H1 (cell line): ENCODE measurements around the gene TNNC1.

Experiments used
- CBX8 ChIP-seq: fragments of 300-800, 300-1000 bp; sonication (generic); IDR thresholded peaks from 2 replicates; pipeline ENCODE4 v1.7.1; 2016; ENCODE audit warnings: low read depth, low read length, borderline replicate concordance
- EZH2 ChIP-seq: fragments of 200-600 bp; sonication (generic); IDR thresholded peaks from 2 replicates; pipeline ENCODE4 v1.7.1; 2012; ENCODE audit warnings: low read depth, mild to moderate bottlenecking, moderate library complexity, low read length, inconsistent platforms; ENCODE audit not compliant: severe bottlenecking
- NRF1 ChIP-seq: IDR thresholded peaks from 2 replicates; pipeline ENCODE4 v1.6.1; 2011; ENCODE audit warnings: mild to moderate bottlenecking, low read depth, low read length, improper control_type of control experiment
- POLR2A ChIP-seq, 2 experiments: IDR thresholded peaks; 1 replicate in 1 of 2; 2 replicates in 1 of 2; pipeline ENCODE4 v1.6.1; 2011; ENCODE audit warnings: low read depth in 2 of 2, low read length in 2 of 2, mild to moderate bottlenecking in 2 of 2; ENCODE audit errors: control extremely low read depth in 1 of 2
- SP1 ChIP-seq: IDR thresholded peaks from 2 replicates; pipeline ENCODE4 v1.6.1; 2011; ENCODE audit warnings: low read depth, low read length
- TF ChIP-seq, protein P1 (sequence below), 3 experiments: IDR thresholded peaks; 1 replicate in 2 of 3; 2 replicates in 1 of 3; pipeline versions ENCODE4 v1.5.1 to v1.6.1; 2011; ENCODE audit warnings: low read length in 3 of 3, mild to moderate bottlenecking in 3 of 3, inconsistent platforms in 2 of 3, low read depth in 1 of 3, moderate library complexity in 1 of 3; ENCODE audit not compliant: insufficient read depth in 1 of 3; ENCODE audit errors: control extremely low read depth in 1 of 3
- TF ChIP-seq, protein P2 (sequence below): IDR thresholded peaks from 2 replicates; pipeline ENCODE4 v1.6.1; 2012; ENCODE audit warnings: inconsistent platforms

- TF ChIP-seq EZH2 (no peak), CBX8 (no peak), POLR2A (IDR thresholded peaks at IDR 0.05; ENCODE audit: control extremely low read depth in 1 of 2, low read depth in 2 of 2, low read length in 2 of 2) (no peak), SP1 (no peak), NRF1 (no peak)
- TF ChIP-seq, protein P1, sequence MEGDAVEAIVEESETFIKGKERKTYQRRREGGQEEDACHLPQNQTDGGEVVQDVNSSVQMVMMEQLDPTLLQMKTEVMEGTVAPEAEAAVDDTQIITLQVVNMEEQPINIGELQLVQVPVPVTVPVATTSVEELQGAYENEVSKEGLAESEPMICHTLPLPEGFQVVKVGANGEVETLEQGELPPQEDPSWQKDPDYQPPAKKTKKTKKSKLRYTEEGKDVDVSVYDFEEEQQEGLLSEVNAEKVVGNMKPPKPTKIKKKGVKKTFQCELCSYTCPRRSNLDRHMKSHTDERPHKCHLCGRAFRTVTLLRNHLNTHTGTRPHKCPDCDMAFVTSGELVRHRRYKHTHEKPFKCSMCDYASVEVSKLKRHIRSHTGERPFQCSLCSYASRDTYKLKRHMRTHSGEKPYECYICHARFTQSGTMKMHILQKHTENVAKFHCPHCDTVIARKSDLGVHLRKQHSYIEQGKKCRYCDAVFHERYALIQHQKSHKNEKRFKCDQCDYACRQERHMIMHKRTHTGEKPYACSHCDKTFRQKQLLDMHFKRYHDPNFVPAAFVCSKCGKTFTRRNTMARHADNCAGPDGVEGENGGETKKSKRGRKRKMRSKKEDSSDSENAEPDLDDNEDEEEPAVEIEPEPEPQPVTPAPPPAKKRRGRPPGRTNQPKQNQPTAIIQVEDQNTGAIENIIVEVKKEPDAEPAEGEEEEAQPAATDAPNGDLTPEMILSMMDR (IDR thresholded peaks at IDR 0.05; ENCODE audit: control extremely low read depth in 1 of 3, insufficient read depth in 1 of 3, low read depth in 1 of 3, low read length in 3 of 3), result no peak
- TF ChIP-seq, protein P2, sequence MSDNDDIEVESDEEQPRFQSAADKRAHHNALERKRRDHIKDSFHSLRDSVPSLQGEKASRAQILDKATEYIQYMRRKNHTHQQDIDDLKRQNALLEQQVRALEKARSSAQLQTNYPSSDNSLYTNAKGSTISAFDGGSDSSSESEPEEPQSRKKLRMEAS, result no peak
Measured at GRCh38 chr3:52405066-52405465, 48.8 kb downstream of the TNNC1 start.
